Keratinocyte (primary cell): ENCODE measurements around the gene TENT5D. TPM values are rescaled to one million over a fixed set of nuclear protein-coding genes. Genes with fewer than 3 reads are reported as not detected.

Source experiments
- DNase-seq: peaks from one replicate; pipeline ENCODE4 v3.0.0-alpha.2; 2011; ENCODE audit warnings: low read depth, missing footprints, low spot score
- FAIRE-seq: peaks from 2 replicates; lab custom pipeline; 2011; peaks lifted over from hg19 to GRCh38; lab: Jason Lieb, UNC
- H2AFZ ChIP-seq: 2 replicates; pipeline ENCODE4 v1.6.0; 2012; ENCODE audit warnings: low read length, control low read depth, inconsistent platforms; ENCODE audit not compliant: control insufficient read depth
- H3K27ac ChIP-seq: 2 replicates; pipeline ENCODE4 v1.5.1; 2011; ENCODE audit warnings: low read length; ENCODE audit not compliant: control insufficient read depth, insufficient read depth
- H3K27me3 ChIP-seq: 3 replicates; pipeline ENCODE4 v1.6.0; 2011; ENCODE audit warnings: low read length; ENCODE audit not compliant: control insufficient read depth, insufficient read depth; ENCODE audit errors: extremely low read depth
- H3K36me3 ChIP-seq, 2 experiments: 2 replicates in 1 of 2; 3 replicates in 1 of 2; pipeline ENCODE4 v1.5.1; 2011; ENCODE audit warnings: low read length in 2 of 2, mild to moderate bottlenecking in 1 of 2; ENCODE audit not compliant: control insufficient read depth in 2 of 2, insufficient read depth in 2 of 2; ENCODE audit errors: extremely low read depth in 1 of 2
- H3K4me1 ChIP-seq: 3 replicates; pipeline ENCODE4 v1.5.1; 2011; ENCODE audit warnings: low read length; ENCODE audit not compliant: control insufficient read depth, insufficient read depth; ENCODE audit errors: extremely low read depth
- H3K4me2 ChIP-seq: 3 replicates; pipeline ENCODE4 v1.6.0; 2011; ENCODE audit warnings: low read depth, low read length; ENCODE audit not compliant: control insufficient read depth, insufficient read depth; ENCODE audit errors: extremely low read depth
- H3K4me3 ChIP-seq, 3 experiments: fragments of 200-600 bp in 1 of 3; sonication (generic) in 1 of 3; 2 replicates in 2 of 3; 3 replicates in 1 of 3; pipeline ENCODE4 v1.5.1; 2011 to 2016; ENCODE audit warnings: low read length in 3 of 3, mild to moderate bottlenecking in 3 of 3, control low read depth in 2 of 3, inconsistent platforms in 1 of 3, low read depth in 1 of 3, mixed read lengths in 1 of 3, mixed run types in 1 of 3, moderate library complexity in 1 of 3; ENCODE audit not compliant: control insufficient read depth in 2 of 3, insufficient read depth in 2 of 3; ENCODE audit errors: extremely low read depth in 1 of 3
- H3K79me2 ChIP-seq: 2 replicates; pipeline ENCODE4 v1.6.0; 2012; ENCODE audit warnings: low read length; ENCODE audit not compliant: control insufficient read depth, insufficient read depth
- H3K9ac ChIP-seq: 3 replicates; pipeline ENCODE4 v1.6.0; 2011; ENCODE audit warnings: low read length; ENCODE audit not compliant: control insufficient read depth, insufficient read depth; ENCODE audit errors: extremely low read depth
- H3K9me1 ChIP-seq: 3 replicates; pipeline ENCODE4 v1.6.0; 2011; ENCODE audit warnings: low read length; ENCODE audit not compliant: control insufficient read depth, insufficient read depth; ENCODE audit errors: extremely low read depth
- H3K9me3 ChIP-seq: 2 replicates; pipeline ENCODE4 v1.5.1; 2012; ENCODE audit warnings: low read depth, low read length; ENCODE audit not compliant: control insufficient read depth
- H4K20me1 ChIP-seq: 3 replicates; pipeline ENCODE4 v1.6.0; 2011; ENCODE audit warnings: low read length; ENCODE audit not compliant: control insufficient read depth, insufficient read depth; ENCODE audit errors: extremely low read depth
- EZH2 ChIP-seq: IDR thresholded peaks from one replicate; pipeline ENCODE4 v1.6.1; 2012; ENCODE audit warnings: inconsistent platforms, mild to moderate bottlenecking, low read length, moderate library complexity
- dilution Hi-C: fragments of 300-500 bp; cut with MboI; formaldehyde crosslinking; loops from one replicate; pipeline ENCODE4 v1.7.0; 2020; ENCODE audit warnings: low sequenced_read_pairs; ENCODE audit not compliant: extremely low pct_ligation_motif_present
- polyA plus RNA-seq, 5 experiments: library from polyadenylated mRNA; depleted of rRNA in 3 of 5; stranded (reverse) in 3 of 5; stranded (forward) in 1 of 5; unstranded in 1 of 5; fragments of >200 nt; gene quantifications; 1 replicate in 1 of 5; 2 replicates in 3 of 5; 3 replicates in 1 of 5; pipeline versions ENCODE4 v1.2.1 to v1.2.3, GENCODE V29; 2011 to 2012; ENCODE audit warnings: missing spikeins in 2 of 5, low read depth in 1 of 5, low replicate concordance in 1 of 5
- TF ChIP-seq, protein P1 (sequence below), 3 experiments: IDR thresholded peaks in 1 of 3; conservative IDR thresholded peaks in 1 of 3; optimal IDR thresholded peaks in 1 of 3; 2 replicates in 2 of 3; 3 replicates in 1 of 3; pipeline versions ENCODE3 to v1.5.1; 2011; ENCODE audit warnings: low read length in 3 of 3, mild to moderate bottlenecking in 3 of 3, moderate library complexity in 2 of 3, control low read depth in 1 of 3, inconsistent platforms in 1 of 3; ENCODE audit not compliant: insufficient read depth in 2 of 3; ENCODE audit errors: extremely low read depth in 1 of 3

Gene TENT5D
- polyA plus RNA-seq, 1 donor (not counting 4 experiments of a cell fraction or from before 2014, with no cell fraction given), result not detected

GRCh38 chrX:80431505-80431832 lies 11.2 kb downstream of the TENT5D start:
- no peaks in the 10 kb centered on the region for H3K79me2 ChIP-seq
- no peaks in the 10 kb centered on the region for H3K27me3 ChIP-seq
- FAIRE-seq (no peak), DNase-seq (no peak)
- no peak overlapping the region for H3K9ac ChIP-seq
- H3K9me1 ChIP-seq, result no peaks in the 10 kb centered on the region
- H3K4me1 ChIP-seq, result no peaks in the 10 kb centered on the region
- H3K4me3 ChIP-seq, result no peak overlapping the region
- H3K4me2 ChIP-seq, result no peak overlapping the region
- no peak overlapping the region for H3K27ac ChIP-seq
- no peaks in the 10 kb centered on the region for H3K36me3 ChIP-seq
- TF ChIP-seq, protein P1, sequence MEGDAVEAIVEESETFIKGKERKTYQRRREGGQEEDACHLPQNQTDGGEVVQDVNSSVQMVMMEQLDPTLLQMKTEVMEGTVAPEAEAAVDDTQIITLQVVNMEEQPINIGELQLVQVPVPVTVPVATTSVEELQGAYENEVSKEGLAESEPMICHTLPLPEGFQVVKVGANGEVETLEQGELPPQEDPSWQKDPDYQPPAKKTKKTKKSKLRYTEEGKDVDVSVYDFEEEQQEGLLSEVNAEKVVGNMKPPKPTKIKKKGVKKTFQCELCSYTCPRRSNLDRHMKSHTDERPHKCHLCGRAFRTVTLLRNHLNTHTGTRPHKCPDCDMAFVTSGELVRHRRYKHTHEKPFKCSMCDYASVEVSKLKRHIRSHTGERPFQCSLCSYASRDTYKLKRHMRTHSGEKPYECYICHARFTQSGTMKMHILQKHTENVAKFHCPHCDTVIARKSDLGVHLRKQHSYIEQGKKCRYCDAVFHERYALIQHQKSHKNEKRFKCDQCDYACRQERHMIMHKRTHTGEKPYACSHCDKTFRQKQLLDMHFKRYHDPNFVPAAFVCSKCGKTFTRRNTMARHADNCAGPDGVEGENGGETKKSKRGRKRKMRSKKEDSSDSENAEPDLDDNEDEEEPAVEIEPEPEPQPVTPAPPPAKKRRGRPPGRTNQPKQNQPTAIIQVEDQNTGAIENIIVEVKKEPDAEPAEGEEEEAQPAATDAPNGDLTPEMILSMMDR (optimal IDR thresholded peaks at IDR 0.05 in 1 of 3, IDR thresholded peaks at IDR 0.05 in 1 of 3, conservative IDR thresholded peaks at IDR 0.05 in 1 of 3; ENCODE audit: extremely low read depth in 1 of 3, insufficient read depth in 2 of 3, low read length in 3 of 3), result no peak
- no peak for TF ChIP-seq EZH2
- dilution Hi-C loops, result no loop called here
- no peaks in the 10 kb centered on the region for H3K9me3 ChIP-seq
- no peaks in the 10 kb centered on the region for H4K20me1 ChIP-seq
- H2AFZ ChIP-seq, result no peak overlapping the region

DNA sequence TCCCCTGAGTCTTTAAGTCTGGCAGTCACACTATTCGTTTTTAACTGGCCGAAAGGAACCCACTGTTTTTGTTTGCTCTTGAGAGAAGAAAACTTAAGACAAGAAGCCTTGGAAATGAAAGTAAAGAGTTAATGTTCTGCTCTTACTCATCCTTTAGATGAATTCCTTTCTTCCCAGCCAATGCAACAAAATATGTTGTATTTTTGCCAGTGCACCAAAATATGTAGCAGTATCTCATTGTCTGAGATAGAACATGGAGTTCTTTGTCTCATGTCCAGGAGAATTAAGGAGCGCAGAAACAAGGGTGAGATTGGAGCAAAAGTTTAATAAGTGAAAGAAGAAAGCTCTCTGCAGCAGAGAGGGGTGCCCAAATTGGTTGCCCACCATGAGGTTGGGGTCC lies 12.2 kb downstream of the TENT5D start:
- Histone ChIP-seq H3K4me2 (no peak overlapping the region), H3K79me2 (no peaks in the 10 kb centered on the region), H3K27ac (no peak overlapping the region), H3K36me3 (no peaks in the 10 kb centered on the region), H3K9ac (no peak overlapping the region), H3K27me3 (no peaks in the 10 kb centered on the region), H3K4me3 (no peak overlapping the region), H3K4me1 (no peaks in the 10 kb centered on the region), H2AFZ (no peak overlapping the region), H3K9me3 (no peaks in the 10 kb centered on the region), H3K9me1 (no peaks in the 10 kb centered on the region), H4K20me1 (no peaks in the 10 kb centered on the region)
- dilution Hi-C loops, result no loop called here
- FAIRE-seq (no peak), DNase-seq (no peak)
- no peak for TF ChIP-seq EZH2
- TF ChIP-seq, protein P1 (optimal IDR thresholded peaks at IDR 0.05 in 1 of 3, IDR thresholded peaks at IDR 0.05 in 1 of 3, conservative IDR thresholded peaks at IDR 0.05 in 1 of 3; ENCODE audit: extremely low read depth in 1 of 3, insufficient read depth in 2 of 3, low read length in 3 of 3), result no peak
